ENCODE results near the gene KLK12.

Gene KLK12, protein sequence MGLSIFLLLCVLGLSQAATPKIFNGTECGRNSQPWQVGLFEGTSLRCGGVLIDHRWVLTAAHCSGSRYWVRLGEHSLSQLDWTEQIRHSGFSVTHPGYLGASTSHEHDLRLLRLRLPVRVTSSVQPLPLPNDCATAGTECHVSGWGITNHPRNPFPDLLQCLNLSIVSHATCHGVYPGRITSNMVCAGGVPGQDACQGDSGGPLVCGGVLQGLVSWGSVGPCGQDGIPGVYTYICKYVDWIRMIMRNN

DNA sequence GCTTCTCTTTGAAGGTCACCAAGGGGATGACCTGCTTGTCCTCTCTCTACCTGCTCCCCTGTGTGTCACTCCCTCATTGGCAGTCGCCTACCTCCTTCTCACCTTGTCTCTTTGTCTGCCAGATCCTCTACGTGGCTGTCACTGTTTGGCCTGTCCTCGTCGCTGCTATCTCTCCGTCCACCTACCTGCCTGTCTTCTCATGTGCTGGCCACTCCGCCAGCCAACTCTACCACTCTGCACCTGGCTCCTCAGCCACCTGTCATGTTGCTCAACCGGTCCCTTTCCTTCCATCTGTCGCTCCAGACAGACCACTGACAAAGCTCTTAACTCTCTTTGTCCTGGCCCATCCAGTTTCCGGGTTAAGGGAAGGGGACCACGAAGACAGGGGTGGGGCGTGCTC, at the start of gene KLK12:
Gene KLK12 (minus strand): TSS at position 299 of the 400 bp plus-strand sequence. CDS start 381 bp downstream, outside the sequence.
- no peak for DNase-seq

DNA sequence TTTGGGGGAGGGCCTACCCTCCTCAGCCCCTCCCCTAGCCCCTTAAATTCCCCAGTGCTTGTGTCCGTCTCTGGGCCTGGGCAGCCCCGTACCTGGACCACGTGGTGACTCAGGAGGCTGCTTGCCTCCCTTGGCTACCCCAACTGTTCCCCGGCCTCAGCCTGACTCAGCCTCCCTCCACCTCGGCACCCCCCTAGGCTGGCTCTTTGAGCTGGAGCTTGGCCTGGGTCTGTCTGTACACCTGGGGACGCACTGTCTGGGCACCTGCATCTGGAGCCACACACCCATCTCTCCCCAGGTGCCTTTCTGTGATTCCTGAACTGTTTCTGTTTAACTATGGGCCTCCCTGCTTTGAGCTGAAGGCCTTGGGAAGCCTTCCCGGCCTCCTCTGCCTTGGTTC, 49.7 kb upstream of the KLK12 start:
- DNase-seq: no peak

DNA sequence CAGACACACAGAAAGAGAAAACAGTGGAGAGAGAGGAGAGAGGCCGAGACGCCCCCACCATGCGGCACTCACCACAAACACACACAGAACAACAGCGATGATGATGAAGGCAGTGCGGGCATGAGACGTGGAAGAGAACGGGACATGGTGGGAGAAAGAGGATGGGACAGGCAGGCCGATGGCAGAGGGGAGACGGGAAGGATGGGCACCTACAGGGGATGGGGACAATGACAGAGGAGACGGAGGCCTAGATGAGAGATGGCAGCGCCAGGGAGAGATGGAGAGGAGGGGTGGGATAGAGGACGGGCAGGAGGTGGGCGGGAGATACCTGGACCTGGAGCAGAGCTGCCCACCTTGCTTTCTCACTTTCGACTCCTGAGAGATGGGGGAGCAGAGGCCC, 49.0 kb upstream of the KLK12 start:
- DNase-seq: no peak

DNA sequence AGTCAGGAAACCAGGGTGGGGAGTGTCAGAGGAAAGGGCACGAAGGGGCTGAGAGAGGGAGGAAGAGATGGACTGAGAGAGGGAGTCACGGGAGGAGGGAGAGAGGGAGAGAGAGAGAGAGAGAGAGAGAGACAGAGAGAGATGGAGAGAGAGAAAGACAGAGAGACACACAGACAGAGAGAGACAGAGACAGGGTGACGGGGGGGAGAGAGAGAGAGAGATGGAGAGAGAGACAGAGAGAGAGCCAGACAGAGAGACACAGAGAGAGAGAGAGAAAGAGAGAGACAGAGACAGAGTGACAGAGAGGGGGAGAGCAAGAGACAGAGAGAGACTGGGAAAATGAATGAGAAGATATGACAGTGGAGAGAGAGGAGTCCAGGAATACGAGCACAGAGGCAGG, 48.4 kb upstream of the KLK12 start:
- DNase-seq: no peak

DNA sequence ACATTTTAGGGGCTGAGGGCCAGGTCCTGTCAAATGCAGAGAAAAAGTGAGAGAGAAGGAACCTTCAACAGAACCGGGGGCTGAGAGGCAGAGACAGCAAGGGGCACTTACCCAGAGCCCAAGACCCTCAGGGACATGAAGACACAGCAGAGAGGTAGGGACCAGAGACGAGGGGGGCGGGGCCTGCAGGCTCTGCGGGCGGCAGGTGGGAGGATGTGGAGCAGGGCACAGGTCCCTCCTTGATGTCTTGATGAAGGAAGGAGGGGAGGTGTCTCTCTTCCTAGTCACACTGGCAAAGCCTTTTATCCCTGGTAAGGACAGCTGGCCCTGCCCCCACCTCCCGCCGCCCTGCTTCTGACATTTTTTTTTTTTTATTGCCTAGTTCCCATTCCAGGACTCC, 47.8 kb upstream of the KLK12 start, which contains the start of gene KLK14:
Gene KLK14 (minus strand): TSS at position 277 of the 400 bp plus-strand sequence. CDS start 273 bp downstream, at position 4.
- DNase-seq: no peak

DNA sequence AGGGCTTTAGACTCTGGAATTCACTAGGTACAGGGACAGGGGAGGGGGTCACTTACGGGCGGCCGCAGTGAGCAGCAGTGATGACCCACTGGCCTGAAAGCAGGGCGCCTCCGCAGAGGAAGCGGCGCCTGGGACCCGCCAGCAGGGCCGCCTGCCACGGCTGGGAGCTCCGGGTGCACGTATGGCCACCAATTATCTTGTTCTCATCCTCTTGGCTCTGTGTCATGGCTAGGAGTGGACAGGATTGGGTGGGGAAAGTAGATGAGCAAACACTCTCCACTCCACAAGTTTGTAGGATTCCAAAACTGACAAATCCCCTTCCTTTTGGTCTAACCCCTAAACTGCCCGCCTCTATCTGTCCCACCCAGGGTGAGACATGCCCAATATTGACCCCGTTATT, 46.7 kb upstream of the KLK12 start:
- DNase-seq: no peak

DNA sequence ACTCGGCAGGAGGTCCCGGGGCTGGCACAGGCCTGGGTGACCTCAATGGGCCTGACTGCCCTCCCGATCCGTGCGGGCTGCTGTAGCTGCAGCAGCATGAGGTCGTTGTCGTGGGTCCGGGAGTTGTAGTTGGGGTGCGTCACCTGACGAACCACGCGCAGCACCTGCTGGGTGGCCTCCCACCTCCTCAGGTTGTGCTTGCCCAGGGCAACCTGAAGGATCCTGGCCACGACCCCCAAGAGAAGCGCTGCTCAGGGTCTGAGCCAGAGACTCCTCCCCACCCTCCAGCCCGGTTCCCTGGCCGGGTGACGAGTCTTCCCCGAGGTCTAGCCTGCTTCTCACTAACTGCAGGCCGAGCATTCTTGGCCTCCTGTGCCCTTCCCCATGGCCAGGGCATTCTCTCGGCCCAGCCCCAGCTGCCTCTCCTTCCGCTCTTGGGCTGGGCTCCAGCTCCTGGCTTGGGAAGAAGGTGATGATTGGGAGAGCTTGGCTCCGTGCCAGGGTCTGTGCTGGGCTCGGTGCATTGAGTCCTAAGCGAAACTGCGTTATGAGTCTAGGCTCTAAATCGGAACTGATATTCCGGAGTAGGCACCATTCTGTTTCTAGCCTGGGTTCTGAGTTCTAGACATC, 44.8 kb upstream of the KLK12 start:
- DNase-seq: no peak

DNA sequence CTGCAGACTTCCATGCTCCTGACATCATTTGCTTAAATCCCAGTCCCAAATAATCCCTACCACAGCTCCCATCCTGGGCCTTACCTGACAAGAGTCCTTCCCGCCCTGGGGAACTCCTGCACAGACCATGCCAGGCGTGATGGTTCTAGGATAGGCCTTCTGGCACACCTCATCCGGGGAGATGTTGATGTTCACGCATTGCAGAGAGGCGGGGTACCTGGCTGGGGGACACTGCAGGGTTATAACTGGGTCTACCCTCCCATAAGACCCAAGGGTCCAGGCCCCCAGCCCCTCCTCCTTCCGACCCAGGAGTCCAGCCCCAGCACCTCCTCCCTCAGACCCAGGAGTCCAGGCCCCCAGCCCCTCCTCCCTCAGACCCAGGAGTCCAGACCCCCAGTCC, 43.9 kb upstream of the KLK12 start:
- no peak for DNase-seq

DNA sequence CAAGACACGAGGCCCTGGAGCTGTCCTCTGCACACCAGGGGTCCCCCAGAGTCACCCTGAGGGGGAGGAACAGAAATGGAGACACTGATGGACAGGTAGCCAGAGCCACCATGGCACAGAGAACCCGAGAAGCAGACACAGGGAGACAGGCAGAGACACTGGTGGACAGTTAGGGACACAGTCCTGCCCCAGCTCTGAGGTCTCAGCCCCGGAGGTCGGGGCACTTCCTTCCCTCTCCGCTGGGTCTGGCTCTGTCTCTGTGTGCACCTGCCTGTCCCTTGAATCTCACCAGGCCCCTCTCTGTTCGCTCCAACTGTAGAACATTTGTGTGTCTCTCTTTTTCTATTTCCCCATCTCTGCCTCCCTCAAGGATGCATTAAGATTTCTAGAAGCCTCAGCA, 43.3 kb upstream of the KLK12 start:
- no peak for DNase-seq

DNA sequence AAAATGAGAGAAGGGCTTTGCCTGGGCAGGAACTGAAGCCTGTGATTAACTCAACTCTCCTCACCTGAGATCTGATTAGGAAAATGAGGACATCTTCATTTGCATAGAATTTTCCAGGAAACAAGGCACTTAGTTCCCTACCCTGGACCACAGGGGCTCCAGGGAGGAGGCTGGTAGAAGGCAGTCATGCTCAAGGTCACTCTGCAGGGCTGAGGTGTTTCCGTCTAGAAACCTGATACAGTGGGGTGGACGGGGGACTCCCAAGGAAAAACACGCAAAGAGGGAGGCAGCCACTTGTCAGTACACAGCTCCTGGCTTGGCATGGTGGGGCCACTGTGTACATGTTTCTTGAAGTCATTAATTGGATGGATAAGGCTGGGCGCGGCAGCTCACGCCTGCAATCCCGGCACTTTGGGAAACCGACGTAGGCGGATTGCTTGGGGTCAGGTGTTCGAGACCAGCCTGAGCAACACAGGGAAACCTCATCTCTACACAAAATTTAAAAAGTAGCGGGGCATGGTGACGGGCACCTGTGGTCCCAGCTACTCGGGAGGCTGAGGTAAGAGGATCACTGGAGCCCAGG, 41.9 kb upstream of the KLK12 start:
- DNase-seq: no peak

DNA sequence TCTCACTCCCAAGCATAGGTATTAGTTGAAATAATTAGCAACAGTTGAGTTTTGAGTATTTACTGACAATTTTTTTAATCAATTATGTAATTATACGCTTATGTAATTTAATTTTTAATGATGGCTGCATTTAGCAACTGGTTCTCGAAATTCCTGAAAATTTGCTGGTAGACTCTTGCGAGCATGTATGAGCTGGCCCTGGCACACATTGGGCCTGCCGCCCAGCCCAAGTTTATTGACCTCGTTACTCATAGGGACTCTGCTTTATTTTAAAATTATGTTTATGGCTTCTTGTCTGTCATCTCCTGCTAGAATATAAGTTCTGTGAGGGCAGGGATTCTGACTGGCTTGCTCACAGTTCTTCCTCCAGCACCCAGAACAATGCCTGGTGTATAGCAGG, 41.2 kb upstream of the KLK12 start:
- DNase-seq: no peak

DNA sequence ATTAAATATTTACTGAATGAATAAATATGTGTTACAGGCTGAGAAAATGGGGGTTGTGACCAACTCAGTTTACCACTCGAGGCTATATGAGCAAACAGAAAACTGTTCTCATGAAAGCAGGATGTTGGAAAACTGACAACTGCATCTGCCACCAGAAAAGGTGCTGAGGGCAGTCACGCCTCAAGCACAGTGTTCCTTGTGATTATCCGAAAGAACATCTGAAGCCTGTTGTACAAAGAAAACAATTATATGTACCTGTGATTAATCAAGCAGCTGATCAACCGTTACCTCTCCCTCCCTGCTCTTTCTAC, 36.2 kb upstream of the KLK12 start:
- DNase-seq: no peak

DNA sequence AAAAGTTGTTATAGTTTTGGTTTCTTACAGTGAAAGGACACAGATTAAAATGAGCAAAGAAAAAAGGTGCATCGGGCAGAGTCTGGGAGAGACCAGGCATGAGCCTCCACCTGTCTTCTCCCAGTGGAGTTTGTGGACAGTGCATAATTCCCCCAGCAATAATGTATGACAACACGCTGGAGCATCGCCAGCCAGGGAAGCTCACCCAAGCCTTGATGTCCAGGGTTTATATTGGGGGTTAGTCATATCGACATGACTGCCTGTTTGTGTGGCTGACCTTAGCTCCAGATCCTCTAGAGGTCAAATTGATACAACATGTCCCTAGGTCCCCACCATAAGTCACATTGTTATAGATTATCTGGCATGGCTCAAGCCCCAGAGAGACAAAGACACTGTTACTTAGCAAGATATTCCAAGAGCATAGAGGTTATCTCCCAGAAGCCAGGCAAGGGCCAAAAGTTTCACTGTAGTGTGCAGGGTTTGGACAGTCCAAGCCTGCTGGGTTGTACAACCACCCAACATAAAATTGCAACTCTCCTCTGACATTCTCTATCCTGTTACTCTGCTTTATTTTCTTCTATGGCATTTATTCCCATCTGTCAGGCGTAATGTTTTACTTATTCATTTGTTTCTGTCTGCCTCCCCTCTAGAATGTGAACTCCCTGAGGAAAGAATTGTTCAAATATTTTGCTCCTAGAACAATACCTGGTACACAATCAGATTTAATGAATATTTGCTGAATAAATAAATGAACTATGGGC, 35.7 kb upstream of the KLK12 start:
- no peak for DNase-seq

DNA sequence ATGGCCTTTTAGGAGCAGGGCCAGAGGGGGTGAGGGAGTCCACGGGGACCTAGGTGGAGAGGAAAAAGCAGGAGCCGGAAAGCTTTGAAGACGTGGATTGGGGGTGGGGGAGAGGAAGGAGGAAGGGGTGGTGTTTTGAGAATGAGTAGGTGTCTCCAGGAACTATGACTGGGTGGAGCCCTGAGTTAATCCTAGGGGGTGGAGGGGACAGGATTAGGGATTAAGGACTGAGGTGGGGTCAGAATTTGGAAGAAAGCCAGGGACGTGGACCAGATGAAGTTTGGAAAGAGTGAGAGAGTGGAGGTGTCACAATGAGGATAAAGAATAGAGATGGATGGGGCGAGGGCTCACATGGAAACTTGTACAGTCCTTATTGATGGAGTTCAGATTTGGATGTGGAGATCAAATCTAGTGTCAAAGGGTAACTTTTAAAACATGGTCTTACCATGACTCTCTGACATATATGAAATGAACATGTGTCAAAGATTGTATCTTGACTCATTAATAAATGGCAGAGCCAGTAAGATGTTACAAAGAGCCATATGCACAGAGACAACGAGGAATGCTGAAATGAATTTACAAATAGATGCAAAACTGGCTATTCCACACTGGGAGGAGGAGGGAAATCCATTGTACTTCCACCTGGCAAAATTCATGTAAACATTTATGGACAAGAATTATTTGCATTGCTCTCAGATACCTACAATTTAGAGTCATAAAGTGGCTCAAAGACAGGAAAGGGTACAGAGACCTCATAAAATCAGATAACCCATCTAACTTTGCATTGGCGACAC, 31.8 kb upstream of the KLK12 start:
- no peak for DNase-seq

DNA sequence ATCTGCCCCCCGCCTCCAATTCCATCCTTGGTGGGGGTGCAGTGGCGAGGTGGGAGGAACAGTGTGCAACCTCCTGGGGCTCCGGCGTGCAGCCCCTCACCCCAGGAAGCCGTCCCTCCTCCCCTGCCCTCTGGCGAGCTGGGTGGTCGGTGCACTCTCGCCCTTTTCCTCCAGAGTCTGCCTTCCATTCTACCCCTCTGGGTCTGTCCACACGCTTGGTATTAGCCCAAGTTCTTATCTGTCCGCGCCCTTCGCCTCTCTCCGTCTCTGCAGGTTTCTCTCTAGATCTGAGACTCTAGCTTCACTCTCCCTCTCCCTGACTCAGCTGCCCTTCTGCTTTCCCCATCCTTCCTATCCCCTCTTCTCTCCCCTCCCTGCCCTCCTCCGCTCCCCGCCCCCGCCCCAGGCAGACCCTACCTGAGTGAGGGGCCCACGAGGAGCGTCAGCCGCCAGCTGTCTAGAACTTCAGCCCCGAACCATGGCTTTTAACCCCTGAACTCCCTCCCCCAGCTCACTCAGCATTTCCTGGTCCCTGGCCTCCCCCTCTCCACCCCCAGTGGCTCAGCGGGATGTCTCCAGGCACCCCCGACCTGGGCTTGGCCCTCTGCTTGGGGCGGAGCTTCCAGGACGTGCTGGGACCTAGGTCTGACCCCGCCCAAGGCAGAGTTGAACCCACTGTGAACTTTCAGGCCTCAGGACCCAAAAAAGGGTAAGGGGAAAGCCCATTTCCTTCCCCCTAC, 30.6 kb upstream of the KLK12 start:
- DNase-seq: no peak

DNA sequence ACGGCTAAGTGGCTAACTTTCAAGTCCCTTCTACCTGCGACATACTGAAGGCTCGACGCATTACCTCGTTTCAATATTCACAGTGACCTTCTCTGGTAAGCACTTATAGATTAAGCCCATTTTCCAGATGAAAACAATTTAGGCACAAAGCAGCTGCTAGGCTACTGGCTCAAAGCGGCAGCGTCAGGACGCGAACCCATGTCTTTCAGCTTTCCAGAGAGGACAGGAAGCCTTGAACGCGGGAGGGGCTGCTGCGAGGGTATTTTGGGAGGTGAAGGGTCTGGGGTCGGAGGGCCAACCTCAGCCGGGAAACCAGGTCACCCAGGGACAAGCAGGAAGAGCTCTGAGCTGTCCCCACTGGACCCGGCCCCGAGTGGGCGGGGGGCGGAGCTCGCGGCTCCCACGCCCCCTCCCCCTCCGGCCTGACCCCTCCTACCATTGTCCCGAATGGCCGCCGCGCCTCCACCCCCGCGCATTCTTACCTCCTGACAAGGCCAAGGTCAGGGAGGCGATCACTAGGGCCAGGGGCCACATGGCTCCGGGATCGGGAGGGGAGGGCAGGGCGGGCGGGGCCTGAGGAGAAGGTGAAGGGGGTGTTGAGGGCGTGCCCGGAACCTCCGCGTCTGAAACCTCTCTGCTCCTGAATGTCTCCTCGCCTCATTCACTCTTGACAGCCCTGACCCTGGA, 29.9 kb upstream of the KLK12 start, which contains the start of gene KLK13:
Gene KLK13 (minus strand): TSS at position 559 of the 687 bp plus-strand sequence. CDS start 25 bp downstream, at position 534.
- no peak for DNase-seq

DNA sequence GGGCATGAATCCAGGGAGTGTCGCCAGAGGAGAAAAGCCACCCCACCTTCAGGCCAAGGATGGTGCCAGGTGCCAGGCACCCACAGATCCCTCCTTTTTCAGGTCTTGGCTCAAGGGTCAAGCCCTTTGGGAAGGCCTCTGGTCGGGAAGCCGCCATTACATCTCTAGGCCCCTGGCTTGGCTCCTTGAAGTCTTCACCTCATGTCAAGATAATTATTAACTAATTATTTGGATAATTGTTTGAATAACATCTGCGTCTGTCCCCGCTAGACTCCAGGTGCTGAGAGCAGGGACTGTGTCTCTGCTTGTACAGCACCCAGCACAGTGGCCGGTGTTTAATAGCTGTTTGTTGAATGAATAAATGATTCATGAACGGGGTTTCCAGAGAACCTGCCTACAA, 28.9 kb upstream of the KLK12 start:
- no peak for DNase-seq

DNA sequence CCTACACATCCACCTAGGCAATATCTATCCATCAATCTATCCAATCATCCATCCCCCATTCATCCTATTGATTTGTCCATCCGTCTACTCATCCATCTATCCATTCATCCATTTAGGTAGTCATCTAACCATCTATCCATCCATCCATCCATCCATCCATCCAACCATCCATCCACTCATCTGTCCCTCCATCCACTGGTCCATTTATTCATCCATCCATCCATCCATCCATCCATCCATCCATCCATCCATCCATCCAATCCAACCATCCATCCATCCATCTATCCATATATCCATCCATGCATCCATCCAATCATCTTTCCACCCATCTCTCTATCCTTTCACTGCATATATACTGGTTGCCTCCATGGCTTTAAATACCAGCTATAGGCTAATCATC, 26.2 kb upstream of the KLK12 start:
- DNase-seq: no peak

DNA sequence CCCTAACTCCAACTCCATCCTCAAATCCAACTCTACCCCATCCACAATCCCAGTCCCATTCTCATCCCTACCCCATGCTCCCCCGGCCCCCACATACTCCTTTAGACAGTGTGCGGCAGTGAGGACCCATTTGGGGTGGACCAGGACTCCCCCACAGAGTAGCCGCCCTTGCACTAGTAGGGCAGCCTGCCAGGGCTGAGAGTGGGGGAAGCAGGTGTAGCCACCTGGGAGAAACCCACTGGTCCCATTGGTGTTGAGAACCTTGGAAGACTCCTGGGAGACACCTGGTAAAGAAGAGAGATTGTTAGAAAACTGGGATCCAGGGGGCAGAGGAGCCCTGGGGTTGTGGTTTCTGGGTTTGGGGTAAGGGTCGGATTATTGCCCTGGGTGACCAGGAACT, 25.5 kb upstream of the KLK12 start:
- DNase-seq: no peak

DNA sequence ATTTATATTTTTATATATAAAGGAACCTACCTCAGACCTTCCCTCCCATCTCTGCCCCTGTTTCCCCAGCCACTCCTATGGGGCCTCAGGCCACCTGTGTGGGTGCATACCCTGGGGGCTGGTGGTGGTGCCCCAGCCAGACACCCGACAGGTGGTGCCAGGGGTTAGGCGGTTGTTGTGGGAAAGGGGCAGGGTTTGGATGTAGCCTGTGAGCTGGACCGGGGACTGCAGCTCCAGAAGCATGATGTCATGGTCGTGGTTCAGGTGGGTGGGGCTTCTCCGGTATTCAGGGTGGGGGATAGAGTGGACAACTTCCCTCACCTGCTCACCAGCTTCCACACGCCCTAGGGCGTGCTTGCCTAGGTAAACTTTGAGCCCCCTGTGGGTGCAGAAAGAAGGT, 24.9 kb upstream of the KLK12 start:
- no peak for DNase-seq

DNA sequence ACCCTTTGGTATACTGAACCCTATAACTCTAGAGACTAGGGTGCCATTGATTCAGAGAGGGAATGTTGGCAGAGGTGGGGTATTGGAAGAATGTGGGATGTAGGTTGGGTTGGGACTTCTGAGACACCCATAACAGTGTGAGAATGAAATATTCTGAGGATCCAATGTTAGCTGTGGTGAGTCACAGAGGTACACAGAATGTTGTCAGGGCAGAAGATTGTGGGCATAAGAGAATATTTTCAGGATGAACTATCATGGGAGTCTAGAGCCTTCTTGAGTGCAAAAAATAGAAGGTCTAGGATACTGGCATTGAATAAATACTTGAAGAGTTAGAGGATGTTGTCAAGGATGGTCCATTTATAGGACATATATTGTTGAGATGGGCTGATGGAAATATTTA, 21.1 kb upstream of the KLK12 start:
- no peak for DNase-seq

DNA sequence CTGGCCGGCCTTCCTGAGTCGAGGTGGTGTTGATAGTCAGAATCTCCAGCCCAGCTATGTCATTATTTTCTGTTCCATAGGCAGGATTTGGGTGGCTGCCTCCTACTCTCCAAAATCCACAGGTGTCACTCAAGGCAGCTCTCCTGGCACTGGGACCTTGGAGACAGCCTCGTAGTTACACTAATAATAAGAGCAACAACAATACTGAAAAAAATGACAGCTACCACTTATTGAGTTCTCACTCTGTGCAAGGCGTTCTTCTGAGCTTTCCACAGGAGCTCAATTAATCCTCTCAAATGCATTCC, 12.2 kb upstream of the KLK12 start:
- no peak for DNase-seq

Data from activated CD4-positive, alpha-beta T cell treated with anti-CD3 and anti-CD28 coated beads, Interleukin-2, amount 50 U/mL, for 1 hour (primary cell).